DMS153 (cell line): ENCODE data around the gene SMR3A.

Experiments
- DNase-seq: peaks from one replicate; lab custom pipeline; 2025; lab: John Stamatoyannopoulos, UW

Gene SMR3A

DNA sequence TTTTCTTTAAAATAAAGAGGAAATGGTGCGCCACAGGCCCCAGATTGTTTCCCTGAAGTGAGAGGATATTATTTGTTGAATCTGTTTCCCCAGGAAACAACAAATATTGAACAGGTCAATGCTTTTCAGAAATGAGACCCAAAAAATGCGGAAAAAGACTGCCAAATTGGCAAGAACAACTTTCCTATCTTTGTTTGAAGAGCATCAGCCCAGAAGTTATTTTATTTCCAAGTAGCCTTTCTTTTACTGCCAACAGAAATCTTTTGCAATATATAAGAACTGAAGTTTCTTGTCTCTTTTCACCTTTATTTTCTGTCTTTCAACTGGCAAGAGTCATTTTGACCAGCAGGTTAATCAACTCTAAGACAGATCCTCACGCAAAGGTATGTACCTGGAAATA lies at the start of gene SMR3A:
Gene SMR3A (plus strand): TSS at position 301 of the 400 bp plus-strand sequence. CDS start 1,356 bp downstream, outside the sequence.
- no peak for DNase-seq

- no peak for DNase-seq
Observed at GRCh38 chr4:70313736-70314135, 46.8 kb upstream of the SMR3A start.

DNA sequence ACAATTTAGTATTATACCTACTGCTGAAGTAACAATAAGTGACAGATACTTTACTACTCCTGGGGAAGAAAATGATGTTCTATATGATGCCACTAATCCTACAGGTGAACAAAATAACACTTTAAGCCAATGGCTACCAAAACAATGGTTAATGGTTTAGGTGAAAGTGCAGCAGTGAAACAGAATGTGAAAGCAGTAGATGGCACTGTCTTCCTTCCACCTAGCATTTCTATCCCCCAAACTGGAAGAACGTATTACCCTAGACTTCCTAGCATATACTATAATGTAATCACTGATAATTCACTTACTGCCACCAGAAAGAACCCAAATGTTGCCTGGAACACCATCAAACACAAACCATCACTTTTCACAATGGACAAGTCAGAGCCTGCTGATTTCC lies 44.6 kb upstream of the SMR3A start:
- no peak for DNase-seq

- no peak for DNase-seq
Observed at GRCh38 chr4:70326052-70326451, 34.5 kb upstream of the SMR3A start.

DNA sequence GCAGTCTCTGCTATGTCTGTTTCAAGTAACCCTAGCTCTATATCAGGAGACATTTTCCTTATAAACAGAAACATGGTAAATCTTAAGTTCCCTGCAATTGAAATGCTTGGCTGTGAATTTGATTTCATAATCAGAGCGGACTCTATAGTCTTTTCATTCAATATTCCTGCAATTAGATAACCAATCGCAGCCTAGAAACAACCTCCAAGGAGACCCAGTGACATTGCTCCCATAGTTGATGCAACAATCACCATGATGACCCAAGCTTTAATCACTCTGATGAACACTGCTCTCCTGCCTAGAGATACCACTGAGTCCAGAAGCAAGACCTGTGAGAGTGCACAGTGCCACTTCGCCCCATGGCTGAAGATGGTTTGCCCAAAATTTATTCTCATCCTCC lies 25.9 kb upstream of the SMR3A start, which contains the start of gene CABS1:
Gene CABS1 (plus strand): TSS at position 301 of the 400 bp plus-strand sequence. CDS start 59 bp downstream, at position 360.
- DNase-seq = no peak

GRCh38 chr4:70336043-70336442 lies 24.5 kb upstream of the SMR3A start:
- DNase-seq = no peak

GRCh38 chr4:70337886-70338420 lies 22.6 kb upstream of the SMR3A start:
- DNase-seq = no peak

DNA sequence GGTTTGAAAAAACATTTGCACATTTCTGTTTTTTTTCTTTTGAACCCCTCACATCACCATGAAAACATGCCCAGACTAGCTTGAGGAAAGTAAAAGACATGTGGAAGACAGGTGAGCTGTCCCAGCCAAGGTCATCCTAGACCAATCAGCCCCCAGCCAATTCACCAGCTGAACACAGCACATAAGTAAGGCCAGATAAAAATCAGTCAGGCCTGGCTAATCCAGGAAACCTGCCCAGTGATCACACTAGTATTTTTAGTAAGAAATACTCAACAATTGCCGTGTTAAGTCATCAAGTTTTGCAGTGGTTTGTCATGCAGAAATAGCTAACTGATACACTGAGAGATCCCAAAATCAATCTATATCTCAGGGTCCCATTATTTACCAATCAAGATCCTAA lies 4.4 kb upstream of the SMR3A start:
- no peak for DNase-seq

DNA sequence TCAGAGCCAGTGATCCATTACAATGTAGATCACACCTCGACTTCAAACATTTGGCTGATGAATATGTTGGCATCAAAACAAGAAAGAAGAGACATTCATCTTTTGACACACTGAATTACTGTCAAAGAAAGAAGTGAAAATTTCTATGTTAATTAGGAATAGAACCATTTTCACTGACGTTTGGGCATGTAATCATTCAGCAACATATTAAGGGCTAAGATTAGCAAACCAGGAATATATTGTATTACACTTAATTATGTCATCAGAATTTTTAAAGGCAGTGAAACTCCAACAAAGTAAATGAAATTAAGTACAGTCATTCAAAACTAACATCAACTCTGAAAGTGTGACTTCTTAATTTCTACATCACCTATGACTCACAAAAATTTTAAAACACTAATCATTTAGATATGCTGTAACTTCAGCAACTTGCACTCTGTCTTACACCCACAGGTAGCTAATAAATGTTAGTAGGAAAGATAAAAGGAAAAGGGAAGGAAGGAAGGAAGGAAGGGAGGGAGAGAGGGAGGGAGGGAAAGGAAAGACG lies 1.4 kb upstream of the SMR3A start:
- DNase-seq = no peak

DNA sequence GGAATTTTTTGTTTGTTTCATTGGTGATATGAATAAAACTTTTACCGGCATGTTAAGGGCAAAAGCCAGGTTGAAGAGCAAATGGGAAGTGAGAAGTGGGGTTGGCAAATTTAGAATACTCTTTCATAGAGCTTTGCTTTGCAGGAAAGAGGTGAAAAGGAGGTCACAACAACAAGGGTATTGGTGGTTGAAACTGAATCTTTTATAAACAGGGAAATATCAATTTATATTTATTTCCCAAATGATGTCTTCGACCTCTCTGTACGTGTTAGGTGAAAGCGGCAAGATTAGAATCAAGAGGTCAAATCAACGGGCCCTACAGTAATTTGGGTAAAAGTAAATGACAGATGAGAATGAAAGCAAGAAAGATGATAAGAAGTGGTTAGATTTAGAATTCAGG lies 3.4 kb downstream of the SMR3A start:
- no peak for DNase-seq

DNA sequence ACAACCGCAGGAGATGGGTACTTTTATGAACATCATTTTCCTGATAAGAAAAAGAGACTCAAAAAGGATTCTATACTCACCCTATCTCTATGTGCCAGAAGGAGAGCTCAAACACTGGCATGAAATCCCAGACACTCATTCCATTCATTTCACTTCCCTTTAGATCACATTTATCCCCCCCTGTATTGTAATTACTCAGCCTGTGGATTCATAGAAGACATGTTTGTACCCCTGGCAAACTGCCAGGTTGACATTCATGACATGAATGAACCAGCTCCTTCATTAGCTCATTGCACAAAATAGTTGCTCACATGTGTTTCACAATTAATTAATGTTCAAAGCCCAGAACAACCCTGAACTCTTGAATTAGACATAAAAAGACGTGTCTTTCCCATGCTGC lies 4.9 kb downstream of the SMR3A start:
- peak; percentile 56 for DNase-seq

DNA sequence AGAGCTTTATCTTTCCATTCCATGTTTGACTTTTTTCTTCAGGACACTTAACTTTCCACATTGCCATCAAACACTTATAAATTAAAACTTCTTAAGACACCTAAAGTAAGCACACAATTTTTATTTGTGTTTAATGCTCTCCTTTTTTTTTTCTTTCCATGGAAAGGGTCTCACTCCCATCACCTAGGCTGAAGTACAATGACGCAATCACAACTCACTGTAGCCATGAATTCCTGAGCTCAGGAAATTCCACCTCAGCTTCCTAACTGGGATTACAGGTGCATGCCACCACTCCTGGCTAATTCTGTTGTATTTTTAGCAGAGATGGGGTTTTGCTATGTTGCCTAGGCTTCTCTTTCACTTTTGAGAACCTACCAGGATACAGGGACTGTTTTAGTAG lies 7.3 kb downstream of the SMR3A start:
- no peak for DNase-seq

DNA sequence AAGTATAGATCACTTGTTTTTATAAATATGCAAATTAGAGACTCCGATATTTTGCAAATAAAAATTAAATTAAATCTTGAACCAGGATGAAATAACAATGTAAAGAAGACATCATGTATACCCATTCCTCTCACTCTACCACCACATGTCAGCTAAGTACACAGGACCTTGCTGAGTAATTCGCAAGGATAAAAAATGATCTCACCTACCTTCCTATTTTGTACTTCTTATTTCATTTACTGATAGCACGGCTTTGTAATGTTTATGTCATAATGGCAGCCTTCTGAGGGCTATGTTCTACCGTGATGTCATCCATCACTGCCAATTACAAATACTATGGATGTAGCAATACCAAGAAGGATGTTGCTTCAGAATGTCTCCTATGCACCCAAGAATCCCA lies 11.4 kb downstream of the SMR3A start:
- DNase-seq = no peak

GRCh38 chr4:70372760-70373159 lies 12.2 kb downstream of the SMR3A start:
- DNase-seq = no peak

DNA sequence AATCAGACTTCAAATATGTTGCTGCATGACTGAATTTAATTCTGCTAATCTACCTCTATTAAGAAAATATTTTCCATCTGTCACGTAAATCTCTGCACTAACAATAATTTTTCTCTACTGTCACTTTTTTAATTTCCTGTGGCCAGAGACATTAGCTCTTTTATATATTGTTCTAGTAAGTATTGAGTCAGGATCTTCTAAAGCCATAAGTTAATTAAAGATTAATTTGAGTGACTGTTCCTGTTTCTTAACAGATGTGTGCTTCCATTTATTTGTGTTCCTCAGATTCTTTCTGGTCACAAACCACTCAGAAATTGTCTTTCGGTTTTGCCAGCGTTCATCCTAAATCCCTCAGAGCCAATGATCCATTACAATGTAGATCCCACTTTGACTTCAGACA lies 20.0 kb downstream of the SMR3A start:
- DNase-seq = no peak

DNA sequence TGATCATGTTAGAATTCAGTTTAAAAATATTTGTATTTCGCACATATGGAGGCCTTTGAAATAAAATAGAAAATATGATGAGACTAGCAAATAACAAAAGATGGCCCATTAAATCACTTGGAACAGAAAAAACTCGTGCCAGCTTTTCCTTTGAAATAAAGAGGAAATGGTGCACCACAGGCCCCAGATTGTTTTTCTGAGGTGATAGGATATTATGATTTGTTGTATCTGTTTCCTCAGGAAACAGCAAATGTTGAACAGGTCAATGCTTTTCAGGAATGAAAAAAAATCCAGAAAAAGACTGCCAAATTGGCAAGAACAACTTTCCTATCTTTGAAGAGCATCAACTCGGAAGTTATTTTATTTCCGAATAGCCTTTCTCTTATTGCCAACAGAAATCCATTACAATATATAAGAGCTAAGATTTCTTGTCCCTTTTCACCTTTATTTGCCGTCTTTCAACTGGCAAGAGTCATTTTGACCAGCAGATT lies 22.2 kb downstream of the SMR3A start, which contains the start of gene SMR3B:
Gene SMR3B (plus strand): TSS at position 441 of the 491 bp plus-strand sequence. CDS start 1,380 bp downstream, outside the sequence.
- no peak for DNase-seq

DNA sequence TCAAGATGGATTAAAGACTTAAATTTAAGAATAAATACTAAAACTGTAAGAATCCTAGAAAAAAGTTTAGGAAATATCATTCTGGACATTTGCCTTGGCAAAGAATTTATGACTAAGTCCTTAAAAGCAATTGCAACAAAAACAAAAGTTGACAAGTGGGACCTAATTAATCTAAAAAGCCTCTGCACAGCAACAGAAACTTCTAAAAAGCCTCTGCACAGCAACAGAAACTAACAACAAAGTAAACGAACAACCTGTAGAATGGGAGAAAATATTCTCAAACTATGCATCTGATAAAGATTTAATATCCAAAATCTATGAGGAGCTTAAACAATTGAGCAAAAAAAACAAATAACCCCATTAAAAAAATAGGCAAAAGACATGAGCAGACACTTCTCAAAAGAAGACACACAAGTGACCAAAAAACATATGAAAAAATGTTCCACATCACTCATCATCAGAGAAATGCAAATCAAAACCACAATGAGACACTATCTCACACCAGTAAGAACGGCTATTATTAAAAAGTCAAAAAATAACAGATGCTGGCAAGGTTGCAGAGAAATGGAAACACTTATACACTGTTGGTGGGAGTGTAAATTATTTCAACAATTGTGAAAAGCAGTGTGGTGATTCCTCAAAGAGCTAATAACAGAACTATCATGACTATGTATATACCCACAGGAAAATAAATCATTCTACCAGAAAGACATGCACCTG lies 31.7 kb downstream of the SMR3A start:
- DNase-seq = no peak

GRCh38 chr4:70397580-70397979 lies 37.0 kb downstream of the SMR3A start, which contains the start of gene OPRPN:
TSS of gene OPRPN (plus strand) at chr4:70397940. CDS start at chr4:70399286, 1,346 bp downstream.
- no peak for DNase-seq

DNA sequence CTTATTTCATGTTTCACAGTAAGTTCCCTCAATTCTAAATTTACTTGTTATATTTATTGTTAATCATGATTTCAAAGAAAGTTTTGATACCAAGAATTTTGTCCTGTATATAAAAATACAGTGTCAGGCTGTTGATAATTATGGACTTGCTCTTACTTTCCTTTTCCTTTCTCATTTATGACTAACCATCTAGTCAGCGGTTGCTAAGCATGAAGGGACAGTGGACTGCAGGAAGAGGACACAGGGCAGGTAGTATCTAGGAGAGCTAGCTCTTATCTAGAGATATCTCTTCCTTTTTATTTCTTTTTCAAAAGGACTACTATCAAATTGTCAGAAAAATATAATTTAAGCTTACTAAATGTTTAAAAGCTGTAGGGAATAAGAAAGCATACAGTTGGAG lies 38.8 kb downstream of the SMR3A start:
- DNase-seq = no peak

DNA sequence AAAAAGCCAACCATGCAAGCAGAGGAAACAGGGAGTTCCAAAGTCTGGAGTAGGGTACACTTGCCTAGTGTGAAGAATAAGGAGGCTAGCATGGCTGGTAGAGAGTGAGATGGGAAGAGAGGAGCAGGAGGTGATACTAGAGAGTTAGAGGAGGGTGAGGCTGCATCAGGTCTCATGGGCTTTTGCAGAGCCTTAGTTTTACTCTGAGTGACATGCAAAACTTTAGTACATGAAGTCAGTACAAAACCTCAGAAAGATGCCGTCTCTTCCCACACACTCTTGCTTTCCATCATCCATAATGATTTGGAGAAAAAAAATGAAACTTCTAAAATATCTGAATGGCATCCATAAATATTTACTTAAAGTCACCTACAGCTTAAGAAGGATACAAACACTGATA lies 42.2 kb downstream of the SMR3A start:
- no peak for DNase-seq

GRCh38 chr4:70405765-70406164 lies 45.2 kb downstream of the SMR3A start:
- no peak for DNase-seq
